Natural killer cell (primary cell): ENCODE data around the gene SMAD4. TPM values are rescaled to one million over a fixed set of nuclear protein-coding genes. Genes with fewer than 3 reads are reported as not detected.

Experiments used
- ATAC-seq, 3 donors: fragments of 150-1000 bp in 2 of 3; fragments of 200-7000 bp in 1 of 3; cut with Tn5 transposase; 1 replicate in 1 of 3; 2 replicates in 2 of 3; pipeline ENCODE4 v1.10.0; 2021; ENCODE audit warnings: mild to moderate bottlenecking in 2 of 3, moderate library complexity in 2 of 3
- DNase-seq, 2 donors: peaks; one replicate each; pipeline versions ENCODE4 v3.0.0 to v3.0.0-alpha.2; 2013 to 2021; ENCODE audit warnings: mixed read lengths in 1 of 2
- H3K27ac ChIP-seq: one replicate; pipeline ENCODE4 v1.5.1; 2013; ENCODE audit warnings: mild to moderate bottlenecking, low read length
- H3K27me3 ChIP-seq: one replicate; pipeline ENCODE4 v1.6.1; 2013; ENCODE audit warnings: low read length; ENCODE audit not compliant: control insufficient read depth, insufficient read depth
- H3K36me3 ChIP-seq: one replicate; pipeline ENCODE4 v1.6.1; 2013; ENCODE audit warnings: low read length; ENCODE audit not compliant: control insufficient read depth, insufficient read depth
- H3K4me1 ChIP-seq: one replicate; pipeline ENCODE4 v1.6.1; 2013; ENCODE audit warnings: low read length; ENCODE audit not compliant: control insufficient read depth, insufficient read depth
- H3K4me3 ChIP-seq: one replicate; pipeline ENCODE4 v1.5.1; 2013; ENCODE audit warnings: low read length
- H3K9me3 ChIP-seq: one replicate; pipeline ENCODE4 v1.6.1; 2013; ENCODE audit warnings: low read length; ENCODE audit not compliant: control insufficient read depth, insufficient read depth
- H3K27ac Mint-ChIP-seq, 2 donors: one replicate each; pipeline ENCODE4 v1.8.0; 2022; ENCODE audit warnings: mild to moderate bottlenecking in 2 of 2, mixed read lengths in 2 of 2, moderate library complexity in 1 of 2
- H3K27me3 Mint-ChIP-seq, 2 donors: one replicate each; pipeline ENCODE4 v1.8.0; 2022; ENCODE audit warnings: low read depth in 2 of 2, mixed read lengths in 2 of 2
- H3K36me3 Mint-ChIP-seq: one replicate; pipeline ENCODE4 v1.8.0; 2022; ENCODE audit warnings: mixed read lengths
- H3K4me1 Mint-ChIP-seq, 2 donors: one replicate each; pipeline ENCODE4 v1.8.0; 2022; ENCODE audit warnings: mixed read lengths in 2 of 2
- H3K4me3 Mint-ChIP-seq: one replicate; pipeline ENCODE4 v1.8.0; 2022; ENCODE audit warnings: mild to moderate bottlenecking, moderate library complexity, mixed read lengths
- H3K9me3 Mint-ChIP-seq, 2 donors: one replicate each; pipeline ENCODE4 v1.8.0; 2022; ENCODE audit warnings: mixed read lengths in 2 of 2
- CTCF ChIP-seq: fragments of 200-600 bp; IDR thresholded peaks from one replicate; pipeline ENCODE4 v1.8.0; 2022; ENCODE audit warnings: antibody characterized with exemption
- WGBS: methylation state at CpG from one replicate; pipeline ENCODE4 v1.1.7; 2013; ENCODE audit warnings: missing lambda C conversion rate; ENCODE audit not compliant: insufficient coverage; 5-methylcytosine and 5-hydroxymethylcytosine counted together
- intact Hi-C: fragments of 100-400 bp; cut with micrococcal nuclease; formaldehyde crosslinking; loops from one replicate; pipeline ENCODE4 v1.14.2; 2022
- total RNA-seq, 4 donors: library from RNA; stranded (reverse); fragments of 120-200 nt in 1 of 4; gene quantifications; one replicate each; pipeline versions ENCODE4 v1.2.3 to v1.2.4, GENCODE V29; 2013 to 2022

Gene SMAD4
- total RNA-seq, 3 donors from 2014 or later (not counting 1 experiment from before 2014, with no cell fraction given) = 63.4 to 92.7 (median 73.8) TPM

DNA sequence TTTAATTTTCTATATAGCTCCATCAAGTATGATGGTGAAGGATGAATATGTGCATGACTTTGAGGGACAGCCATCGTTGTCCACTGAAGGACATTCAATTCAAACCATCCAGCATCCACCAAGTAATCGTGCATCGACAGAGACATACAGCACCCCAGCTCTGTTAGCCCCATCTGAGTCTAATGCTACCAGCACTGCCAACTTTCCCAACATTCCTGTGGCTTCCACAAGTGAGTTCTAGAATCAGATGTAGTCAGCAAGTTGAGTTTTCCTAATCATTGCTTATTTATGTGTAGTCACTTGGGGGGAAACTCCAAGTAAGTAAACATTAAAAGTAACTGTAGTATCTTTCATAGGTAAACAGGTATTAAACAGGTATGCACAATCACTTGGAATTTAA lies 24.8 kb downstream of the SMAD4 start:
- WGBS = 98% methylated on average over 3 of the region's 3 CpGs
- no peaks in the 10 kb centered on the region for H3K4me1 ChIP-seq
- ATAC-seq (no peak), DNase-seq (no peak)
- H3K27me3 ChIP-seq = no peaks in the 10 kb centered on the region
- TF ChIP-seq CTCF = no peak
- H3K36me3 ChIP-seq = peaks cover 44% of the 10 kb centered on the region
- H3K4me1 Mint-ChIP-seq = peaks cover 27 to 32% of the 10 kb centered on the region in 2 donors
- no peaks in the 10 kb centered on the region for H3K9me3 Mint-ChIP-seq
- no peaks in the 10 kb centered on the region for H3K27me3 Mint-ChIP-seq
- intact Hi-C loops = loop anchor here (5.0 to 10.0 kb wide), 2 partner anchors 90 to 177 kb away; partner anchors contain the start of genes ELAC1 and ME2
- peaks cover 7% of the 10 kb centered on the region for H3K36me3 Mint-ChIP-seq
- H3K9me3 ChIP-seq = no peaks in the 10 kb centered on the region
- no peak overlapping the region for H3K27ac ChIP-seq
- no peak overlapping the region for H3K4me3 ChIP-seq
- H3K27ac Mint-ChIP-seq = peak overlapping the region in 1 of 2 donors; percentile 89
- H3K4me3 Mint-ChIP-seq = no peak overlapping the region

DNA sequence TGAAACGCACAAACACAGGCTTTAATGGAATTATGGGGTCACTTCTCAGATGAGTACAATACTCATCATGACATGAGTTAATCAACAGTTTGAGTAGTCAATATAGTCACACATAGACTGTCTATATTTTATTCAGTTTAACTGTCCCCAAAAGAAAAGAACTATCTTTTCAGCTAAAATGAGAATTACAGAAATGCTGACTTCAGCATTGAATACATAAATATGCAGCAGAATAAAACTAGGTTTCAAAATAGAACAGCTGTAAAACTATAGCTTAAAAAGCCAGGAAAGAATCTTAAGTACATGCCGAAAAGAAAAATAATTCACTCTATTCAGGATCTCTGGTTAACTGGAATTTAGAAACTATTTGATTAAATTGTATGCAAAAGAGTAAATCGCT lies 30.0 kb downstream of the SMAD4 start:
- no peaks in the 10 kb centered on the region for H3K9me3 ChIP-seq
- no peak for TF ChIP-seq CTCF
- H3K4me1 Mint-ChIP-seq = peaks cover 8 to 18% of the 10 kb centered on the region in 2 donors
- ATAC-seq = no peak
- no peaks in the 10 kb centered on the region for H3K27me3 ChIP-seq
- H3K4me3 ChIP-seq = no peak overlapping the region
- no peaks in the 10 kb centered on the region for H3K9me3 Mint-ChIP-seq
- DNase-seq = no peak
- intact Hi-C loops = loop anchor here (10.0 kb wide), 1 partner anchor 95 kb away; the partner anchor contains the start of gene ELAC1
- no peak overlapping the region for H3K27ac ChIP-seq
- H3K36me3 ChIP-seq = peaks cover 54% of the 10 kb centered on the region
- no CpG with 5 or more reads among the region's 3 CpGs for WGBS
- H3K4me3 Mint-ChIP-seq = no peak overlapping the region
- no peaks in the 10 kb centered on the region for H3K27me3 Mint-ChIP-seq
- H3K27ac Mint-ChIP-seq = peak overlapping the region in 1 of 2 donors; percentile 16
- no peaks in the 10 kb centered on the region for H3K4me1 ChIP-seq
- H3K36me3 Mint-ChIP-seq = peaks cover 7% of the 10 kb centered on the region

DNA sequence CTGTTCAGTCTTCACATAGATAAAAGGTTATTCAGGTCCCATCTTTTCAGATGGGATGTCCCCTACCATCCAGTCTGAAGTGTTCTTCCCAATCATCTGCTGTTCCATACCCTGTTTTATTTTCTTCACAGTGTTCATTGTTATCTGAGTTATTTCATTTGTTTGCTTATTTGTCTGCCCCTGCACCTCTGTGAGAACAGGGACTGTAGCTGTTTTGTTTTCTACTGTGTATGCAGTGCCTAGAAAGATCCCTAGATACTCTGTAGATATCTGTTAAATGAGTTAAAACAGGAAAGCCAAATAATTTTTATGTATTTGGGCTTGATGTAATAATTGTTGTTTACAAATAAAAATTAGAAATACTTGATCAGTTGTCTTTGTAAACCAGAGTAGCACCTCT lies 34.2 kb downstream of the SMAD4 start:
- peaks cover 8 to 9% of the 10 kb centered on the region in 2 donors for H3K4me1 Mint-ChIP-seq
- Histone ChIP-seq H3K4me3 (no peak overlapping the region), H3K27ac (no peak overlapping the region), H3K27me3 (no peaks in the 10 kb centered on the region), H3K4me1 (no peaks in the 10 kb centered on the region), H3K36me3 (peaks cover 62% of the 10 kb centered on the region), H3K9me3 (no peaks in the 10 kb centered on the region)
- no peaks in the 10 kb centered on the region for H3K27me3 Mint-ChIP-seq
- no peak for TF ChIP-seq CTCF
- intact Hi-C loops = no loop called here
- no peaks in the 10 kb centered on the region for H3K36me3 Mint-ChIP-seq
- H3K9me3 Mint-ChIP-seq = no peaks in the 10 kb centered on the region
- H3K4me3 Mint-ChIP-seq = no peak overlapping the region
- ATAC-seq = no peak
- peak overlapping the region; percentile 11 to 44 for H3K27ac Mint-ChIP-seq
- no peak for DNase-seq

DNA sequence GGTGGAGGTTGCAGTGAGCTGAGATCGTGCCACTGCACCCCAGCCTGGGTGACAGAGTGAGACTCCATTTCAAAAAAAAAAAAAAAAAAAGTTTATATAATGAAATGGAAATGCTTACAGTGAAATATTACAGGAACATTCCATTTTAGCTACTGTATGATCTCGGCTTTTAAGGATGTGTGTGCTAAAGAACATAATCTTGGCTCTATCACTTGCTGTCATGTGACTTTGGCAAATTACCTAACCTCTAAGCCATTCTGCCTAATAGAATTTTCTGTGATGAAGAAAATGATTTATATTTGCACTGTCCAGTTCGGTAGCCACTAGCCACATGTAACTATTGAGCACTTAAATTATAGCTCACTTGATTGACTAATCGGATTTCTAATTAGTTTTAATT lies 36.3 kb downstream of the SMAD4 start:
- H3K27ac Mint-ChIP-seq = no peak overlapping the region
- intact Hi-C loops = no loop called here
- DNase-seq (no peak), ATAC-seq (no peak)
- H3K27me3 Mint-ChIP-seq = no peaks in the 10 kb centered on the region
- no peak overlapping the region for H3K4me3 Mint-ChIP-seq
- 100% methylated on average over 1 of the region's 4 CpGs for WGBS
- H3K9me3 Mint-ChIP-seq = no peaks in the 10 kb centered on the region
- H3K36me3 Mint-ChIP-seq = no peaks in the 10 kb centered on the region
- no peak overlapping the region for H3K4me3 ChIP-seq
- no peaks in the 10 kb centered on the region for H3K9me3 ChIP-seq
- H3K4me1 ChIP-seq = no peaks in the 10 kb centered on the region
- TF ChIP-seq CTCF = peak; percentile 10
- H3K27ac ChIP-seq = no peak overlapping the region
- H3K27me3 ChIP-seq = no peaks in the 10 kb centered on the region
- peaks cover 23 to 26% of the 10 kb centered on the region in 2 donors for H3K4me1 Mint-ChIP-seq
- H3K36me3 ChIP-seq = peaks cover 61% of the 10 kb centered on the region
